Stimulated activated CD4-positive, alpha-beta T cell treated with anti-CD3 and anti-CD28 coated beads, Interleukin-4, amount 100 ng/mL, for 48 hours (primary cell): Measurements from ENCODE around the gene PGLYRP4.
"Not testable (repeated sequence)": the region's sequence is repeated elsewhere in the genome, so short reads cannot be mapped to it uniquely, and the experiment has no call there.

Source experiments
- DNase-seq, 2 donors: peaks; one replicate each; pipeline ENCODE4 v3.0.0-alpha.2; 2020; ENCODE audit warnings: low read depth in 2 of 2

The PGLYRP4 gene

DNA sequence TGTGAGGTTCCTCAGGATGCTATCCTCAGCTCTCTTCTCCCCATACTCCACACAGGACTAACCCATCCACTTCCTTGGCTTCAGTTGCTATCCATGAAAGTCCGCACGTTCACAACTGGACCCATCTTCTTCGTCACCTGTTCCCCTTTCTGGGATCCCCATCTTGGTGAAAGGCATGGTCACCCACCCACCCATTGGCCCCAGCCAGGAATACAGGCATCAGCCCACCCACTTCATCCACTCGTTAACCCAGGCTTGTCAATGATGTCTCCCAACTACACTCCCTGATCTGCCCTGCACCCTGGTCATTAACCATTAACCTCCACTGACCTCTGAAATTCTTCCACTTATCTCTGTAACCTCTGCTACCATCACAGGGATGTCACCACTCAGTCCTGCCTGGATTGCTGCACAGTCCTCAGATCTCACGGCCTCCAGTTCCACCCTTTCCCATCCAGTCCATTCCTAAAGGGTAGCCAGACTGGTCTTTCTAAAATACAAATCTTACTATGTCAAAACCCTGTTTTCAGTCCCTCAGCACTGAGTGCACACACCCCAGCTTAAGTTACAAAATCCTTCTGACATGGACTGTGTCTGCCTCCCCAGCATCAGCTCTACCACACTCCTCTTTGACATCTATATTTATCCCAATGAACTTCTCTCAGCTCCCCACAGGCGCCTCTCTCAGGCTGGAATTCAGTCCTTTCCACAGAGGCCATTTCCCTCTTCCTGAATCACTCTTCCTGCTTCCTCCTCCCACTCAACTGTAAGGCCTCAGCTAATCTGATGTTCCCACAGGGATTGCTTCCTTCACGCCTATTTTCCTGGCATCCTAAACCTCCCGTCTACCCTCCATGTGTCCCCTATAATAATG is 10.4 kb downstream of the PGLYRP4 start:
- no peak for DNase-seq

DNA sequence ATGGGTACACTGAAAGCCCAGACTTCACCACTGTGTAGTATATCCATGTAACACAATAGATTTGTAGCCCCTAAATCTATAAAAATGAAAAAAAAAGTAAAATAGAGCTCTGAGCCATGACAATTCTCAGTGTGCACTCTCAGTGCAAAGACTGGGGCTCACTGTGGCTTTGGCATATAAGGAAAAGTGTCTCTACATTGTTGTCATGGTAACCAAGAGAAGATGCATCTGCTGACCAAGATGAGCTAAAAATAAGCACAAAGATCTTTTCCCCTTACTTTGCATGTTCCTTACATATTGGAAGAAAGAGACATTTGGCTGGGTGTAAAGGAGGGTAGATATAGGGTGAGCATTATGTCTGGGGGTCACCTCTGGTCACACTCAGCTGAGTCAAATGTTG is 12.0 kb downstream of the PGLYRP4 start:
- DNase-seq: no peak

DNA sequence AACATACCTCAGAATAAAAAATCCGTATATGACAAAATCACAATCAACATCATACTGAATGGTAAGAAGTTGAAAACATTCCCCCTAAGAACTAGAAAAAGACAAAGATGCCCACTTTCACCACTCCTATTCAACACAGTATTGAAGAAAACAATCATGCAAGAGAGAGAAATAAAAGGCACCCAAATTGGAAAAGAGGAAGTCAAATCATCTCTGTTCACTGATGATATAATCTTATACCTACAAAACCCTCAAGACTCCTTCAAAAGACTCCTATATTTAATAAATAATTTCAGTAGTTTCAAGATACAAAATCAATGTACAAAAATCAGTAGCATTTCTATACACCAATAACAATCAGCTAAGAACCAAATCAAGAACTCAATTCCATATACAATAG is 14.7 kb downstream of the PGLYRP4 start:
- no peak for DNase-seq

DNA sequence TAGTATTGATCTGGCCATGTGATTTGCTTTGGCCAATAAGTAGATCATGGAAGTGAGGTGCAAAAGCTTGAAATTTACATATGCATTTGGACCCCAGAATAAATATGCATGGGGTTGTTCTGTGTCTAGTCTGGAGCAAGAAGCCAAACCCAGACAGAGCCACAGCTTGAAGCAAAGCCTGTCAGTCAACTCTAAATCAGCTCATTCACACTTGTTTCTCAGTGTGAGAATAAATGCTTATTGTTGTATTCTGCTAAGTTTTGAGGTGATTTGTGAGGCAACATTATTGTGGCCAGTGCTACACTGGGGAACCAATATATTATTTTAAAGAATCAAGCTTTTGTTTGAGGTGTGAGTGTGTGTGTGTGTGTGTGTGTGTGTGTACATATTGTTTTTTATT is 23.7 kb downstream of the PGLYRP4 start:
- no peak for DNase-seq

- no peak for DNase-seq
These were observed 26.1 kb downstream of the PGLYRP4 start for GRCh38 chr1:153322568-153322967.

DNA sequence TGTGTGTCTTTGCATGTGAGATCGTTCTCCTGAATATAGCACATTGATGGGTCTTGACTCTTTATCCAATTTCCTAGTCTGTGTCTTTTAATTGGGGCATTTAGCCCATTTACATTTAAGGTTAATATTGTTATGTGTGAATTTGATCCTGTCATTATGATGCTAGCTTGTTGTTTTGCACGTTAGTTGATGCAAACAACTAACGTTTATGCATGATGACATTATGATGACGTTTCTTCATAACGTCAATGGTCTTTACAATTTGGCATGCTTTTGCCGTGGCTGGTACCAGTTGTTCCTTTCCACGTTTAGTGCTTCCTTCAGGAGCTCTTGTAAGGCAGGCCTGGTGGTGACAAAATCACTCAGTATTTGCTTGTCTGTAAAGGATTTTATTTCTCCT is 30.5 kb downstream of the PGLYRP4 start:
- not testable (repeated sequence) for DNase-seq

GRCh38 chr1:153316013-153316412 is 32.6 kb downstream of the PGLYRP4 start:
- not testable (repeated sequence) for DNase-seq

DNA sequence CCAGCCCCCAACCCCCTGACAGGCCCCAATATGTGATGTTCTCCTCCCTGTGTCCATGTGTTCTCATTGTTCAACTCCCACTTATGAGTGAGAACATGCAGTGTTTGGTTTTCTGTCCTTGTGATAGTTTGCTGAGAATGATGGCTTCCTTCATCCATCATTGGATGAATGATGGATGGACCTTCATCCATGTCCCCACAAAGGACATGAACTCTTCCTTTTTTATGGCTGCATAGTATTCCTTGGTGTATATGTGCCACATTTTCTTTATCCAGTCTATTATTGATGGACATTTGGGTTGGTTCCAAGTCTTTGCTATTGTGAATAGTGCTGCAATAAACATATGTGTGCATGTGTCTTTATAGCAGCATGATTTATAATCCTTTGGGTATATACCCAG is 34.3 kb downstream of the PGLYRP4 start:
- DNase-seq: not testable (repeated sequence)

- DNase-seq: no peak
These were observed 35.4 kb downstream of the PGLYRP4 start for GRCh38 chr1:153313288-153313687.

DNA sequence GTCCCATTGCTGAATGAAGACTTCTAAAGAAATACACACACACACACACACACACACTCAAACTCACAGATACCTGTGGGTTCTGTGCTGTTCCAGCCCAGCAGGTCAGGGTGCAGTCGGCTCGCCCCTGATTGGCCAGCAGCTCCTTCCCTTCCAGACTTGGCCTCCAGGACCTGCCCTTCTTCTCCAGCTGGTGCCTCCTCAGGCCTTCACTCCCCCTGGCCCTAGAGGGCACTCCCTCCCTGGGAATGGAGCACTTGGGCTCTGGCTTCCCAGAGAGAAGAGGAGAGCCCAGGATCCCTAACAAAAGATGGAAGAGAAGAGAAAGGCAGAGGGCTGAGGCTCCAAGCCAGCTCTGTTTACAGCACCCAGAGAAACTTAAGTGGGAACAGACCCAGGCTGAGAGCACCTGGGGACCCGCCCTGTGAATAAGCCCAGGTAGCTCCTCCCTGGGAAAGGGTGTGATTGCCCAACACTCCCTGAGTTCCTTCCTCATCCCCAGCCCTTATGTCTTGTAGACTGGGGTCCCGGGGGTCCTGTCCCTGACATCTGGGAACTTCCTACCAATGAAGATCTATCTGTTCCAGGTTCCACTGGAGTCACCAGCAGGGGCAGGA is 36.0 kb downstream of the PGLYRP4 start, which contains the start of gene PGLYRP3:
PGLYRP3 (minus strand) TSS at position 383 of the 617 bp plus-strand sequence. CDS start 2,287 bp downstream, outside the sequence.
- DNase-seq: no peak

DNA sequence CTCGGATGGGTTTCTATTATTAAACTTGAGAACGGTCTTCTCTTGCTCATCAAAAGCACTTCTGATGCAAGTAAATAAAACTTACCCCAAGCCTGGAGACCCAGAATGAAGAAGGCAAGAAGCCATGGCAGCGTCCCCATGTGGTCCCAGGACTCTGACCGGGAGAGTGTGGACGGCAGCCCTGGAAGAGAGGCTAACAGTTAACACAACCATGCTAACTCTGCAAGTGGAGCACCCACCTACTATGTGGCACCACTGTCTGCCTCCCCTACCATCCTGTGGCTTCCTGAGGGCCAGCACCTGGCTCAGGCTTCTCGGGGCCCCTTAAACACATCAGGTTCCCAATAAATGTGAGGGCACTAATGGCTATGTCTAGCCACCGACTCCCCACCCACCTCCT is 38.1 kb downstream of the PGLYRP4 start:
- no peak for DNase-seq

DNA sequence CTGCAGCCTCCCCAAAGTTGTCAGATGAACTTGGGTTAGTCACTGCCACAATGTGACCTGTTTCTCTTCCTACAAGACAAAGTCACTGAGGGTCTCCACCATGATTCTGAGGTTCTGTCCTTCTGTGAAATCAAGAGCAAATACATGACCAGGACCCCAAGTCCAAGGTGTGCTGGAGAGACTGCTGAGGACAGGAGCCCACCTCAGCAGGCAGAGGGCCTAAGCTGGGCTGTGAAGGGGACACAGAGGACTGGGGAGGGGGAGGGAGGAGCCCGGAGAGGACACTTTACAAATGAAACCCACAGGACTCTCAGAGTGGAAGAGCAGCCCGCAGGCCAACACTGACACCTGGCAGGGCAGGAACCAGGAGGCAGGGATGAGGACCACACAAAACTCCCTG is 39.2 kb downstream of the PGLYRP4 start:
- no peak for DNase-seq

- DNase-seq: no peak
These were observed 40.1 kb downstream of the PGLYRP4 start for GRCh38 chr1:153308540-153308939.

GRCh38 chr1:153307221-153307600 is 41.4 kb downstream of the PGLYRP4 start:
- no peak for DNase-seq

DNA sequence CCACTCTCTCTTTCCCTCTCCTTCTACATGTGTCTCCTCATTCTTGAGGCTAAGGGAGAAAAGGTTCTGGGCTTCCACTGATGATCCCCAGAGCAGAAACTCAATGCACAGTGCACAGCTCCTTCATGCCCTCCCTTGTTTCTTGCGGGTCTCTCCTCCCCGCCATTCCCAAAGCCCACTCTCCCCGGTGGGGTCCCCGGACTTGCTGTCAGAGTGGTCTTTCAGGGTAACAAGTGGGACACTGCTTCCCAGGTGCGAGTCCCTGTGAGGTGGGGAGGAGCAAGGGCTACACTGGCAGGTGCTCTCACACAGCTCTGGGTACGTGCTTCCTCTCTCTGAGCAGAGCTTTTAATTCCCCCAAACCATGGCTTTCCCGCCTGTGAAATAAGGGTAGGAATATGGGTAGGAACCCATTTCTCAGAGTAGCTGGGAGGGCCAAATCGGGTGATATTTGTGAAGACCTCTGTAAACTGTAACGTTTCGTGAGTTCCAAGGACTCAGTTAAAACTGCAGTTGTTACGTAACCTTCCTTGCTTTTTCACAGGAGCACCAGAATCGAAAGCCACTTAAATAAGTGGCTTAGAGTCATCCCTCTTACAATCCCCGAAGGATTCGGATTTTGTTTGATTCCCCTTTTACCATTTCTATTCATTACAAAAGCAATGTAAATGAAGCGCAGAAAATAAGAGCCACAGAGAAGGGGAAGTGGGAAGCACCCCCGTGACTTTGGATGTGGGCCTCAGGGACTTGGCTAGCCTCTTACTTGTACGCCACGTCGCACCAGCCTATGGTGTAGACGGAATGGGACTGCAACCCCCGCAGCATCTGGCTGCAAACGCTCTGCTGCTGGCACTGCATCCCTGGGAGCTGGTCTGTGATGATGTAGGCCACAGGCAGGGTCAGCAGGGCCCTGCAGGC is 42.1 kb downstream of the PGLYRP4 start:
- DNase-seq: no peak

DNA sequence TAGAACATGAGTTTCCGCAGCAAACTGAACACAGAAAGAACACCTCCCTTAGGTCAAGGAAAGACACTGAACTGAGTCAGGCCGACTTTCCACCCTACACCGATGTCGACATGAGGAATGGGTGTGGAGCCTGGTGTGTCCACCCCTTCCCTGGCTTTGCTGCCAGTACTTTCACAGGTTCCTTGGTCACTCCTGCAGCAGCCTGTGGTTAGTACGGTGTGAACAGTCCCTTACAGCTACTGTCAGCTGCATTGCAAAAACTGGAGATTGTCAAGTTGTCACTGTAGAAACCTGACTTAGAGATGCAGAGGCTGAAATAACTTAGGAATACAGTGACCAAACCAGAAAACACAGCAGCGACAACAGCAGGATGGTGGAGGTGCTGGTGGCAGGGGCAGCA is 43.0 kb downstream of the PGLYRP4 start:
- DNase-seq: no peak

- no peak for DNase-seq
These were observed 46.3 kb downstream of the PGLYRP4 start for GRCh38 chr1:153302308-153302707.

GRCh38 chr1:153293851-153294250 is 54.8 kb downstream of the PGLYRP4 start:
- no peak for DNase-seq

GRCh38 chr1:153293480-153293775 is 55.2 kb downstream of the PGLYRP4 start:
- DNase-seq: no peak

- no peak for DNase-seq
These were observed 55.7 kb downstream of the PGLYRP4 start for GRCh38 chr1:153292740-153293479.

GRCh38 chr1:153292185-153292584 is 56.5 kb downstream of the PGLYRP4 start:
- DNase-seq: no peak

DNA sequence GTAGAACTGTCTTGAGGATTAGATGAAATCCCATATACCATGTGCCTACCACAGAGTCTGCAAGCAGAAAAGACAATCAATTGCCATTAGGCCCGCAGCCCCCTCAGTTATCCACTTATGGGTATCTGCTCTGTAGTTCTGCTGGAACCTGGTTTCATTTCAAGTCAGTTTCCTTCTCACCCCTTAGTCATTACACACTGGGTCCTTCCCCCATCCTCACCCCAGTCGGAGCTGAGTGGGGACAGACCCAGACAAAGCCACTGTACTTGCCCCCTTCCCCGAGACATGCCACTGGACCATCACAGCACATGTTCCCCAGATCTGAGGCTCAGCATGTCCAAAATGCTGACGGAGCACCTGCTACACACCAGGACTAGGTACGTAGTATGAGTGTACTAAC is 57.1 kb downstream of the PGLYRP4 start:
- DNase-seq: no peak
